Measurements from ENCODE around the gene ACP7.

The ACP7 gene, protein sequence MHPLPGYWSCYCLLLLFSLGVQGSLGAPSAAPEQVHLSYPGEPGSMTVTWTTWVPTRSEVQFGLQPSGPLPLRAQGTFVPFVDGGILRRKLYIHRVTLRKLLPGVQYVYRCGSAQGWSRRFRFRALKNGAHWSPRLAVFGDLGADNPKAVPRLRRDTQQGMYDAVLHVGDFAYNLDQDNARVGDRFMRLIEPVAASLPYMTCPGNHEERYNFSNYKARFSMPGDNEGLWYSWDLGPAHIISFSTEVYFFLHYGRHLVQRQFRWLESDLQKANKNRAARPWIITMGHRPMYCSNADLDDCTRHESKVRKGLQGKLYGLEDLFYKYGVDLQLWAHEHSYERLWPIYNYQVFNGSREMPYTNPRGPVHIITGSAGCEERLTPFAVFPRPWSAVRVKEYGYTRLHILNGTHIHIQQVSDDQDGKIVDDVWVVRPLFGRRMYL

DNA sequence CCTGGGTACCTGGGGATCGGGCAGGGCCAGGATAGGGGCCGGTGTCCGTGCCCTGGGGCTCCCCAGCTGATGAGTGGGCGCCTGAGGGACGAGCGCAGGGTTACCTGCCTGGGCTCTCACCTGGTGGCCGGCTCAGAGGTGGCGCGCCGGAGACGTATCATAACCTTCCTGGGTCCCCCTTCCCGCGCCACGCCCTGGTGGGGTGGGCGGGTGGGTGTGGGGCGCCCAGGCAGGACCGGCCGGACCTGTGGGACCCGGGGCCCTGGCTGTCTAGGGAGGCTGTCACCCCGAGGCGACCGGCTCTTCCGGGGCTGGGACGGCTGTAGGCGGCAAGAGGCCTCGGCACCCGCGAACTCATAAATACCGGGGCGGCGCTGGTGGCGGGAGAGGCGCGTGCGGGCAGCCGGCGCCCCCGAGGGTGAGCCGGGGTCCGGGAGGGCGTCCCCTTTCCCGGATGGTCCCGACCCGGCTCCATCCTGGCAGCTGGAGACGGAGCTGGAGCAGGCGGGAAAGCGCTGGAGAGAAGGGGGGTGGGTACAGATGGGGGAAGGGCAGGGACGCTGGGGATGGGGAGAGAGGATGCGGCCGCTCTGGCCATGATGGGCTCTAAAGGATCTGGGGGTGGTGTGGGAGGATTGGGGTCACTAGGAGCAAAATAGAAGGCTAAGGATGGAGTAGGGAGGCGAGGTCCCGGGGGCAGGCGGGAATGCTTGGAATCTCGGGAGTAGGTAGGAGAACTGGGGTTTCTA lies at the start of gene ACP7:
TSS of gene ACP7 (plus strand) at position 386 of the 749 bp plus-strand sequence. CDS start 902 bp downstream, outside the sequence.
- no peak within 1 kb of the TSS for H3K27ac ChIP-seq
- TF ChIP-seq, protein P1, sequence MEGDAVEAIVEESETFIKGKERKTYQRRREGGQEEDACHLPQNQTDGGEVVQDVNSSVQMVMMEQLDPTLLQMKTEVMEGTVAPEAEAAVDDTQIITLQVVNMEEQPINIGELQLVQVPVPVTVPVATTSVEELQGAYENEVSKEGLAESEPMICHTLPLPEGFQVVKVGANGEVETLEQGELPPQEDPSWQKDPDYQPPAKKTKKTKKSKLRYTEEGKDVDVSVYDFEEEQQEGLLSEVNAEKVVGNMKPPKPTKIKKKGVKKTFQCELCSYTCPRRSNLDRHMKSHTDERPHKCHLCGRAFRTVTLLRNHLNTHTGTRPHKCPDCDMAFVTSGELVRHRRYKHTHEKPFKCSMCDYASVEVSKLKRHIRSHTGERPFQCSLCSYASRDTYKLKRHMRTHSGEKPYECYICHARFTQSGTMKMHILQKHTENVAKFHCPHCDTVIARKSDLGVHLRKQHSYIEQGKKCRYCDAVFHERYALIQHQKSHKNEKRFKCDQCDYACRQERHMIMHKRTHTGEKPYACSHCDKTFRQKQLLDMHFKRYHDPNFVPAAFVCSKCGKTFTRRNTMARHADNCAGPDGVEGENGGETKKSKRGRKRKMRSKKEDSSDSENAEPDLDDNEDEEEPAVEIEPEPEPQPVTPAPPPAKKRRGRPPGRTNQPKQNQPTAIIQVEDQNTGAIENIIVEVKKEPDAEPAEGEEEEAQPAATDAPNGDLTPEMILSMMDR (IDR thresholded peaks at IDR 0.05) = no peak
- no peak for TF ChIP-seq ZFX (IDR thresholded peaks at IDR 0.05; ENCODE audit: borderline replicate concordance)

DNA sequence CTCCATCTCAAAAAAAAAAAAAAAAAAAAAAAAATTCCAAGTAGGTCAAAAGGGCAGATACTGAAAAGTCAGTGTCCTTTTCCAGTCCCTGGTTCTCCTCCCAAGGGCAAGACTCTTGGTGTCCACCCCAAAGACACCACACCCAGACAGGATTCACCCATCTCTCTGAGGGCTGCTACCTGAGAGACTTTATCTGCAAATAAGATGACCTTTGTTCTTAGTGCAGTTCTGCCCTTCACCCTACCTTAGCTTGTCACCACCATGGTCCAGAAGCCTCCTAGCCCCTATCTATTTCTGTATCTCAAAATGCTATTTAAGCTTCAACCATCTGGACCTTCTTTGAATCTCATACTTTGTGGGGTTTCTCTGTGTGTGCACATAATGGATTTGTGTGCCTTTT lies 47.6 kb upstream of the ACP7 start:
- no peak overlapping the region for H3K27ac ChIP-seq
- TF ChIP-seq, protein P1 (IDR thresholded peaks at IDR 0.05) = no peak
- no peak for TF ChIP-seq ZFX (IDR thresholded peaks at IDR 0.05; ENCODE audit: borderline replicate concordance)

DNA sequence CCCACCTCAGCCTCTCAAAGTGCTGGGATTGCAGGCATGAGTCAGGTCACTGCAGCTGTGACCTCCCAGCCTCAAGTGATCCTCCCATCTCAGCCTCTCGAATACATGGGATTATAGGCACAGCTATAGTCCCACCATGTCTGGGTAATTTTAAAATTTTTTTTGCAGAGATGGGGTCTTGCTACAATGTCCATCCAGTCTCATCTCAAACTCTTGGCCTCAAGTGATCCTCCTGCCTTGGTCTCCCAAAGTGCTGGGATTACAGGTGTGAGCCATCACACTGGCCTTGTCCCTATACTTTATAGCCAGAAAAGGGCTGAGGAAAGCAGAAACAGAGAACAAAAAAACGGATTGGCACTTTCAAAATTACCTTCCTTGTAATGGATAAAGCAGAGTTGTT lies 47.0 kb upstream of the ACP7 start:
- no peak overlapping the region for H3K27ac ChIP-seq
- TF ChIP-seq ZFX (IDR thresholded peaks at IDR 0.05; ENCODE audit: borderline replicate concordance) = no peak

DNA sequence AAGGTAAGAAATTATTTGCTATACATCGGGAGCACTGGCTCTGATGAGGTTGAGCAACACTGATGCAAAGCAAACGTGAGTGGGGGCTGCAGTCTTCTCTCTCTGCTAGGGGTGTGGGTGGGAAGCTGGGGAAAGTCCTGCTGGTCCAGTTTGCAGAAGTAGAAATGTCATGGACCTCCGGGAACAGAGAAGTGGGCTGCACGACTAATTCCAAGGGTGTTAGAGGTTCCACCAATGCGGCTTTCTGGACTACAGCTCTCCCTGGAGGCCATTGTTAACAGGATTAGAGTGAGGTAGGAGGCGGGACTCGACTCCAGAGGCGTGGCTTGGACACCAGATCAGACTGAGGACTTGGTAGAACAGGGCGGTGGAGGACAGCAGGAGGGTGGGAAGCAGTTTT lies 46.1 kb upstream of the ACP7 start:
- no peak overlapping the region for H3K27ac ChIP-seq
- no peak for TF ChIP-seq ZFX (IDR thresholded peaks at IDR 0.05; ENCODE audit: borderline replicate concordance)
- TF ChIP-seq, protein P1 (IDR thresholded peaks at IDR 0.05) = peak; percentile 51

DNA sequence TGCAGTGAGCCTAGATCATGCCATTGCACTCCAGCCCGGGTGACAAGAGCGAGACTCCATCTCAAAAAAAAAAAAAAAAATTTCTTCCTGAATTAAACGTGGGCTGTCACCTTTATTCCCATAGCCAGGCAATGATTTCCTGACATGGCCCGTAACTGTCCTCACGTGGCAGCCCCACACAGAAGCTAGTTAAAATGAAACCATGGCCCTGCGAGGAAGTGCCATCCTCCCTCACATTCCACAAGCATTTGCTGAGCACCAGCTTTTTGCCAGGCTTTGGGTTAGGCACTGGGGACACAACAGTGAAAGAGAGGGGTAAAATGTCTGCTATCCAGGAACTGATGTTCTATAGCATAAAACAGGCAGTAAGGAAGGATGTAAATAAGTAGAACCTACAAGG lies 38.7 kb upstream of the ACP7 start:
- TF ChIP-seq ZFX (IDR thresholded peaks at IDR 0.05; ENCODE audit: borderline replicate concordance) = no peak
- TF ChIP-seq, protein P1 (IDR thresholded peaks at IDR 0.05) = no peak
- no peak overlapping the region for H3K27ac ChIP-seq

DNA sequence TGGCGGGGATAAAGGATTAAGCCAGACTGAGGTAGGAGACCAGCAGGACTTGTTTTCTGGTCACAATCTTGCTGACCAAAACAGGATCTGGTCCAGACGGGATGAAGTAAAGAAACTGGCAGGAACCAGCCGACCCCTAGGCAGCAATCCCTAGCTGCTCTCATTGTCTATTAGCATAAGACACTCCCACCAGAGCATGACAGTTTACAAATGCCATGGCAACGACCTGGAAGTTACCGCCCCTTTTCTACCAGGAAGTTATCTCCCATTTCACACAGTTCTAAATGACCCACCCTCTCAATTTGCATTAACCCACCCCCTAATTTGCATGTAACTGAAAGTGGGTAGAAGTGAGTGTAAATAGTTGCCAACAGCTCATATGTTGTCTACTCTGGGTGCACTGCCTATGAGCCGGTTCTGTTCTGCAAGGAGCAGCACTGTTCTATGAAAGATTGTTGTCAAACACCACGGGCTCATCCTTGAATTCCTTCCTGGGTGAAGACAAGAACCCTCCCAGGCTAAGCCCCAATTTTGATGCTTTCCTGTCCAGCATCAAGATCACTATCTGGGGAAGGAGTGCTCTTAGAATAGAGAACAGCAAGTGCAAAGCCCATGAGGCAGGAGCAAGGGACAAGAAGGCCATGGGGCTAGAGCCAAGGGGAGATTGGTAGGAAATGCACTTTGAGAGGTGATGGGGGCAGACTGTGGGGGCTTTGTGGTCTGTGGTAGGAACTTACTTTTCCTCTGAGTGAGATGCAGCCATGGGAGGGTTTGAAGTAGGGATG lies 37.9 kb upstream of the ACP7 start:
- no peak overlapping the region for H3K27ac ChIP-seq
- TF ChIP-seq, protein P1 (IDR thresholded peaks at IDR 0.05) = no peak
- no peak for TF ChIP-seq ZFX (IDR thresholded peaks at IDR 0.05; ENCODE audit: borderline replicate concordance)

DNA sequence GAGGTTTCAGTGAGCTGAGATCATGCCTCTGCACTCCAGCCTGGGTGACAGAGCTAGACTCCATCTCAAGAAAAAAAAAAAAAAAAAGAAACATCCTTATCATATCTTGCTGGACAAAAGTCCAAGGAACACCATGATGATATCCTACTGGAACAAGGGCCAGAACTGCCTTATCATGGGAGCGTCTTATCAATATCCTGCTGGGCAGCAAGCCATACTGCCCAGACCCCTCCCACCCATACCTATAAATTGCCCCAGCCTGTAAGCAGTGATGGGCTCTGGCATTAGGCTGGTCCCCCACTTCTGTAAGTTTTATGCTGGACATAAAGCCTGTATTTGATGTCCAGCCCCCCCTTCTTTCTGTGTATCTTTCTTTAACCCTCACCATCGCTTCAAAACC lies 37.1 kb upstream of the ACP7 start:
- no peak overlapping the region for H3K27ac ChIP-seq
- TF ChIP-seq, protein P1 (IDR thresholded peaks at IDR 0.05) = no peak
- no peak for TF ChIP-seq ZFX (IDR thresholded peaks at IDR 0.05; ENCODE audit: borderline replicate concordance)

All from 22Rv1 (cell line).